Stimulated activated naive CD8-positive, alpha-beta T cell treated with anti-CD3 and anti-CD28 coated beads, Interleukin-15, amount 100 ng/mL, for 72 hours (primary cell): ENCODE data around the gene ZNF689.
"Not testable (repeated sequence)": the region's sequence is repeated elsewhere in the genome, so short reads cannot be mapped to it uniquely, and the experiment has no call there.

Source experiments
- ATAC-seq: fragments of 150-1000 bp; cut with Tn5 transposase; 2 replicates; pipeline ENCODE4 v1.10.0; 2021; ENCODE audit warnings: mild to moderate bottlenecking, moderate library complexity
- DNase-seq, 2 donors: peaks; one replicate each; pipeline ENCODE4 v3.0.0; 2021 to 2022
- H3K27ac Mint-ChIP-seq, 2 donors: one replicate each; pipeline ENCODE4 v1.8.0; 2022; ENCODE audit warnings: mild to moderate bottlenecking in 2 of 2, mixed read lengths in 2 of 2, moderate library complexity in 2 of 2
- H3K27me3 Mint-ChIP-seq: one replicate; pipeline ENCODE4 v1.8.0; 2022; ENCODE audit warnings: mixed read lengths
- H3K4me1 Mint-ChIP-seq: one replicate; pipeline ENCODE4 v1.8.0; 2022; ENCODE audit warnings: mild to moderate bottlenecking, mixed read lengths
- H3K4me3 Mint-ChIP-seq, 2 donors: one replicate each; pipeline ENCODE4 v1.8.0; 2022; ENCODE audit warnings: mild to moderate bottlenecking in 2 of 2, mixed read lengths in 2 of 2, moderate library complexity in 1 of 2
- H3K9me3 Mint-ChIP-seq, 2 donors: one replicate each; pipeline ENCODE4 v1.8.0; 2022; ENCODE audit warnings: mixed read lengths in 2 of 2

Gene ZNF689

GRCh38 chr16:30647274-30647571 lies 37.0 kb upstream of the ZNF689 start:
- Mint-ChIP-seq H3K27ac (no peak overlapping the region), H3K27me3 (no peaks in the 10 kb centered on the region), H3K4me1 (peaks cover 14% of the 10 kb centered on the region), H3K4me3 (no peak overlapping the region), H3K9me3 (no peaks in the 10 kb centered on the region)
- no peak for ATAC-seq
- DNase-seq = no peak

GRCh38 chr16:30645727-30646126 lies 35.5 kb upstream of the ZNF689 start:
- ATAC-seq (no peak), DNase-seq (no peak)
- no peak overlapping the region for H3K27ac Mint-ChIP-seq
- peaks cover 7% of the 10 kb centered on the region for H3K4me1 Mint-ChIP-seq
- no peak overlapping the region for H3K4me3 Mint-ChIP-seq
- no peaks in the 10 kb centered on the region for H3K9me3 Mint-ChIP-seq
- H3K27me3 Mint-ChIP-seq = no peaks in the 10 kb centered on the region

DNA sequence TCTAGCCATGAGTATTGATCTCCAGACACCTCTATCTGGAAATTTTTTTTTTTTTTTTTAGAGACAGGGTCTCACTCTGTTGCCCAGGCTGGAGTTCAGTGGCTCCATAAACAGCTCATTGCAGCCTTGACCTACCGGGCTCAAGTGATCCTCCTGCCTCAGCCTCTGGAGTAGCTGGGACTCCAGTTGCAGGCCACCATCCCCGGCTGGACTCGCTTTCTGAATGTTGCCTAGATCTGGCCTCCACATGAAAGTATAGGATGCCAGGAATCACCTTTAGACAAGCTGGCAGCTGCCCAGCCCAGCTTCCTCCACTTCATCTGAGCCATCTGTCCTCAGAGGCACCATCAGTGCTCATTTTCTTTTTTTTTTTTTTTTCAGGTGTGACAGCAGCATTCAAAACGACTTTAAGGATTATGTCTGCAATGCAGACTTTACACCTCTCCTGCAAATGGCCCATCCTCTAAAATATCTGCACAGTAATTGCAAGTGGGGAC lies 34.2 kb upstream of the ZNF689 start:
- no peak for ATAC-seq
- H3K4me1 Mint-ChIP-seq = no peaks in the 10 kb centered on the region
- H3K4me3 Mint-ChIP-seq = no peak overlapping the region
- no peak for DNase-seq
- H3K27me3 Mint-ChIP-seq = no peaks in the 10 kb centered on the region
- no peak overlapping the region for H3K27ac Mint-ChIP-seq
- H3K9me3 Mint-ChIP-seq = no peaks in the 10 kb centered on the region

DNA sequence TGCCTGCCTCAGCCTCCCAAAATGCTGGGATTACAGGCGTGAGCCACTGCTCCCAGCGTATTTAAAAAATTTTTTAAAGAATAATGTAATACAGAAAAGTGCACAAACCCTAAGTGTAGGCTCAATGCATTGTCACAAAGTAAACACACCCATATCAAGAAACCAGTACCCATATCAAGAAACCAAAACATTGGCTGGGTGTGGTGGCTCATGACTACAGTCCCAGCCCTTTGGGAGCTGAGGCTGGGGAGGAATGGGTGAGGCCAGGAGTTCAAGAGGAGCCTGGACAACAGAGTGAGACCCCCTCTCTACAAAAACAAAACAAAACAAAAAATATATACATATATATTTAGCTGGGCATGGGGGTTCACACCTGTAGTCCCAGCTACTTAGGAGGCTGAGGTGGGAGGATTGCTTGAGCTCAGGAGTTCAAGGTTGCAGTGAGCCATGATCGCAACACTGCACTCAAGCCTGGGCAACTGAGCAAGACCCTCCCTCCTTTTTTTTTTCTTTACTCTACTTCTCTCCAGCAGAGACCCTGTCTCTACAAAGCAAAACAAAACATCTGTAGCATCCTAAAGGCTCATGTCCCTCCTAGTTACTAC lies 31.3 kb upstream of the ZNF689 start:
- peaks cover 1% of the 10 kb centered on the region for H3K4me1 Mint-ChIP-seq
- no peaks in the 10 kb centered on the region for H3K9me3 Mint-ChIP-seq
- DNase-seq = no peak

DNA sequence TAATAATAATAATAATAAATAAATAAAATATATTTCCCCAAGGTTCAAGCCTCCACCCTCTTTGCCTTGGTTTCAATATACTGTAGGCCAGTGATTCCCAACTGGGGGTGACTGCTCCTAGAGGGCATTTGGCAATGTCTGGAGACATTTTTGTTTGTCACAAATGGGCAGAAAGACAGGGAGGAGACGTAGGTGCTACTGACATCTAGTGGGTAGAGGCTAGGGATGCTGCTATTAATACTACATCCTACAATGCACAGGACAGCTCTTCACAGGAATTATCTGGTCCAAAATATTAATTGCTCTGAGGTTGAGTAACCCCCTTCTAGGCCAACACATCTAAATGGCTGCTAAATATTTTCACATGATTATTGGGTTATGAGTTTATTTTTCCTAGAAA lies 27.8 kb upstream of the ZNF689 start:
- Mint-ChIP-seq H3K4me3 (no peak overlapping the region), H3K27ac (no peak overlapping the region), H3K9me3 (no peaks in the 10 kb centered on the region), H3K27me3 (no peaks in the 10 kb centered on the region), H3K4me1 (peaks cover 18% of the 10 kb centered on the region)
- DNase-seq = no peak
- no peak for ATAC-seq

More for the DNA sequence above, 31.3 kb upstream of the ZNF689 start:
- no peak overlapping the region for H3K4me3 Mint-ChIP-seq
- no peaks in the 10 kb centered on the region for H3K27me3 Mint-ChIP-seq
- ATAC-seq = no peak
- peak overlapping the region in 1 of 2 donors; percentile 34 for H3K27ac Mint-ChIP-seq

DNA sequence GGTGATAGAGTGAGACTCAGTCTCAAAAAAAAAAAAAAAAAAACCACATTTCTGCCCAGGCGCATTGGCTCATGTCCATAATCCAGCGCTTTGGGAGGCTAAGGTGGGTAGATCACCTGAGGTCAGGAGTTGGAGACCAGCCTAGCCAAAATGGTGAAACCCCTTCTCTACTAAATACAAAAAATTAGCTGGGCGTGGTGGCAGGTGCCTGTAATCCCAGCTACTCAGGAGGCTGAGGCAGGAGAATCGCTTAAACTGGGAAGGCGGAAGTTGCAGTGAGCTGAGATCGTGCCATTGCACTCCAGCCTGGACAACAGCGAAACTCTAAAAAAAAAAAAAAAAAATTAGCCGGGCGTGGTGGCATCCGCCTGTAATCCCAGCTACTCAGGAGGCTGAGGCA lies 26.9 kb upstream of the ZNF689 start:
- DNase-seq, H3K27ac Mint-ChIP-seq, H3K9me3 Mint-ChIP-seq, H3K4me3 Mint-ChIP-seq, H3K27me3 Mint-ChIP-seq, ATAC-seq: not testable (repeated sequence)
- H3K4me1 Mint-ChIP-seq = peaks cover 18% of the 10 kb centered on the region

DNA sequence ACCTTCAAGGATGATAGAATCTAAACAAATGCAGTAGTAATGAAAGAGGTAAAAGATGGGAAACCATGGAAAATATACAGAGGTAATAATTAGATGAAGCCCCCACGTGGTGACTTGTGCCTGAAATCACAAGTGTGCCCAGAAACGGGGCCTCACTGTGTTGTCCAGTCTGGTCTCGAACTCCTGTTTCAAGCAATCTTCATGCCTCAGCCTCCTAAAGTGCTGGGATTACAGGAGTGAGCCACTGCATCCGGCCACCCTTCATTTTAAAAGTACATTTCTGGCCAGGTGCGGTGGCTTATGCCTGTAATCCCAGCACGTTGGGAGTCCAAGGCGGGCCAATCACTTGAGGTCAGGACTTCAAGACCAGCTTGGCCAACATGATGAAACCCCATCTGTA lies 26.4 kb upstream of the ZNF689 start:
- no peak for DNase-seq
- Mint-ChIP-seq H3K27me3 (no peaks in the 10 kb centered on the region), H3K4me1 (peaks cover 18% of the 10 kb centered on the region), H3K9me3 (no peaks in the 10 kb centered on the region), H3K27ac (no peak overlapping the region), H3K4me3 (peak overlapping the region in 1 of 2 donors; percentile 35)
- no peak for ATAC-seq

DNA sequence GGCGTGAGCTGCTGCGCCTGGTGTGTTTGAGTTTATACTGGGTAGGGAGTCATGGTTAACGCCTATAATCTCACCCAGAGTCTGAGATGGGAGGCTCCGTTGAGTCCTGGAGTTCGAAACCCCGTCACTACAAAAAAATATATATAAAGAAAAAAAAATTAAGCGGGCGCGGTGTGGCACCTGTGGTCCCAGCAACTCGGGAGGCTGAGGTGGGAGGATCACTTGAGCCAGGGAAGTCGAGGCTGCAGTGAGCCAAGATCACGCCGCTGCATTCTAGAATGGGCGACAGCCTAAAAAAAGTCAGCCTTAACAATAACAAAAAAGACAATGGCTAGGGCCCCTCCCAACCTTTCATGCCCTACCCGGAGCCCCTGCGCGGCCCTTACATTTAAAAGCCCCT lies 23.3 kb upstream of the ZNF689 start:
- Mint-ChIP-seq H3K27me3 (no peaks in the 10 kb centered on the region), H3K9me3 (no peaks in the 10 kb centered on the region), H3K4me1 (peaks cover 28% of the 10 kb centered on the region), H3K4me3 (peak overlapping the region; percentile 86), H3K27ac (peak overlapping the region; percentile 92 to 96)
- ATAC-seq = no peak
- no peak for DNase-seq

- H3K27ac Mint-ChIP-seq, H3K4me3 Mint-ChIP-seq, H3K27me3 Mint-ChIP-seq: not testable (repeated sequence)
Measured at GRCh38 chr16:30632454-30632853, 22.3 kb upstream of the ZNF689 start.

GRCh38 chr16:30628628-30629540 lies 18.7 kb upstream of the ZNF689 start:
- Mint-ChIP-seq H3K4me3 (peak overlapping the region; percentile 75 to 83), H3K27me3 (no peaks in the 10 kb centered on the region), H3K27ac (no peak overlapping the region), H3K4me1 (peaks cover 12% of the 10 kb centered on the region), H3K9me3 (no peaks in the 10 kb centered on the region)
- peak; percentile 81 to 82 for DNase-seq
- ATAC-seq = peak; percentile 89

More at GRCh38 chr16:30632454-30632853, 22.3 kb upstream of the ZNF689 start:
- H3K4me1 Mint-ChIP-seq = peaks cover 30% of the 10 kb centered on the region
- DNase-seq, H3K9me3 Mint-ChIP-seq, ATAC-seq: not testable (repeated sequence)

- no peak overlapping the region for H3K4me3 Mint-ChIP-seq
- H3K9me3 Mint-ChIP-seq = no peaks in the 10 kb centered on the region
- DNase-seq (no peak), ATAC-seq (no peak)
- H3K27ac Mint-ChIP-seq = no peak overlapping the region
- H3K4me1 Mint-ChIP-seq = peaks cover 12% of the 10 kb centered on the region
- no peaks in the 10 kb centered on the region for H3K27me3 Mint-ChIP-seq
Measured at GRCh38 chr16:30626236-30626635, 16.0 kb upstream of the ZNF689 start.

GRCh38 chr16:30623536-30624283 lies 13.5 kb upstream of the ZNF689 start:
- no peaks in the 10 kb centered on the region for H3K9me3 Mint-ChIP-seq
- H3K4me3 Mint-ChIP-seq = no peak overlapping the region
- no peaks in the 10 kb centered on the region for H3K27me3 Mint-ChIP-seq
- H3K4me1 Mint-ChIP-seq = peaks cover 3% of the 10 kb centered on the region
- H3K27ac Mint-ChIP-seq = no peak overlapping the region
- ATAC-seq (no peak), DNase-seq (no peak)

- Mint-ChIP-seq H3K4me1 (peaks cover 5% of the 10 kb centered on the region), H3K27ac (no peak overlapping the region), H3K4me3 (no peak overlapping the region), H3K9me3 (no peaks in the 10 kb centered on the region), H3K27me3 (no peaks in the 10 kb centered on the region)
- DNase-seq (no peak), ATAC-seq (no peak)
Measured at GRCh38 chr16:30622455-30623032, 12.4 kb upstream of the ZNF689 start.

DNA sequence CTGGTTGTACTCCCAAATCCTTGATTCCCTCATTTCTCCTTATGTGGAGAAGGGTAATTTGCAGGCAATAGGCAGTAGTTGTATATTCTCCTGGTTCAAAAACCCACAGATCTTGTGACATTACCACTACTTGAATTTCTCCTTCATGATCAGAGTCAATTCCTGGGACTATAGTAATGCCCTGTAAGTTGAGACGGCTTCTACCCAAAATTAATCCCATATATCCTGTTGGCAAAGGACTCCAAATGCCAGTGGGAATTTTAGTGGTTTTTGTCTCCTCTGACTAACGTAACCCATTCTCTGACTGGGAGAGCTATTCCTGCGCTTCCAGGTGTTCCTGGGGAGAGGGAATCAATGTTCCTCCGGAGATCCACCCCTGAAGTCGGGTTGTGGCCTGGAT lies 11.6 kb upstream of the ZNF689 start:
- H3K4me1 Mint-ChIP-seq = peaks cover 5% of the 10 kb centered on the region
- no peaks in the 10 kb centered on the region for H3K27me3 Mint-ChIP-seq
- no peak overlapping the region for H3K4me3 Mint-ChIP-seq
- H3K9me3 Mint-ChIP-seq = no peaks in the 10 kb centered on the region
- DNase-seq (no peak), ATAC-seq (no peak)
- H3K27ac Mint-ChIP-seq = no peak overlapping the region

- ATAC-seq (no peak), DNase-seq (no peak)
- no peak overlapping the region for H3K4me3 Mint-ChIP-seq
- no peaks in the 10 kb centered on the region for H3K27me3 Mint-ChIP-seq
- peaks cover 9% of the 10 kb centered on the region for H3K4me1 Mint-ChIP-seq
- H3K27ac Mint-ChIP-seq = no peak overlapping the region
- H3K9me3 Mint-ChIP-seq = no peaks in the 10 kb centered on the region
Measured at GRCh38 chr16:30620169-30620568, 10.0 kb upstream of the ZNF689 start.
